Progenitor cell of endocrine pancreas (in vitro differentiated cells): Measurements from ENCODE around the gene GAB2. TPM values are rescaled to one million over a fixed set of nuclear protein-coding genes. Genes with fewer than 3 reads are reported as not detected.

Experiments used
- DNase-seq: peaks from one replicate; pipeline ENCODE4 v3.0.0; 2021; ENCODE audit warnings: low spot score; ENCODE audit not compliant: unreplicated experiment
- H3K27ac Mint-ChIP-seq: 2 replicates; pipeline ENCODE4 v1.8.0; 2021; ENCODE audit warnings: mild to moderate bottlenecking, moderate library complexity, mixed read lengths
- H3K27me3 Mint-ChIP-seq: 2 replicates; pipeline ENCODE4 v1.8.0; 2021; ENCODE audit warnings: mixed read lengths
- H3K36me3 Mint-ChIP-seq: 2 replicates; pipeline ENCODE4 v1.8.0; 2022; ENCODE audit warnings: mixed read lengths; ENCODE audit not compliant: insufficient read depth
- H3K4me1 Mint-ChIP-seq: 2 replicates; pipeline ENCODE4 v1.8.0; 2021; ENCODE audit warnings: low read depth, mixed read lengths
- H3K4me3 Mint-ChIP-seq: 2 replicates; pipeline ENCODE4 v1.8.0; 2021; ENCODE audit warnings: low read depth, mild to moderate bottlenecking, moderate library complexity, mixed read lengths
- H3K9me3 Mint-ChIP-seq: 2 replicates; pipeline ENCODE4 v1.8.0; 2021; ENCODE audit warnings: low read depth, mixed read lengths
- CTCF ChIP-seq: fragments of 200-600 bp; sonication (generic); IDR thresholded peaks from one replicate; pipeline ENCODE4 v1.5.0; 2021; ENCODE audit warnings: antibody characterized with exemption, mild to moderate bottlenecking; ENCODE audit not compliant: unreplicated experiment
- total RNA-seq: library from RNA; stranded (reverse); gene quantifications from 2 replicates; pipeline ENCODE4 v1.2.1, GENCODE V29; 2021

GAB2 gene
- total RNA-seq, 1 donor from 2014 or later = 37.6 TPM

GRCh38 chr11:78406568-78407196 lies 10.9 kb downstream of the GAB2 start:
- H3K27me3 Mint-ChIP-seq = no peaks in the 10 kb centered on the region
- TF ChIP-seq CTCF = no peak
- no peak overlapping the region for H3K27ac Mint-ChIP-seq
- DNase-seq = no peak
- H3K4me3 Mint-ChIP-seq = no peak overlapping the region
- H3K36me3 Mint-ChIP-seq = peaks cover 32% of the 10 kb centered on the region
- no peaks in the 10 kb centered on the region for H3K4me1 Mint-ChIP-seq
- H3K9me3 Mint-ChIP-seq = peaks cover 28% of the 10 kb centered on the region

- H3K4me1 Mint-ChIP-seq = no peaks in the 10 kb centered on the region
- TF ChIP-seq CTCF = no peak
- H3K36me3 Mint-ChIP-seq = peaks cover 29% of the 10 kb centered on the region
- no peak for DNase-seq
- H3K27ac Mint-ChIP-seq = no peak overlapping the region
- H3K9me3 Mint-ChIP-seq = peaks cover 25% of the 10 kb centered on the region
- H3K27me3 Mint-ChIP-seq = no peaks in the 10 kb centered on the region
- no peak overlapping the region for H3K4me3 Mint-ChIP-seq
Observed at GRCh38 chr11:78405805-78406204, 11.8 kb downstream of the GAB2 start.

GRCh38 chr11:78403781-78404180 lies 13.8 kb downstream of the GAB2 start:
- no peak for TF ChIP-seq CTCF
- Mint-ChIP-seq H3K9me3 (peaks cover 18% of the 10 kb centered on the region), H3K36me3 (peaks cover 19% of the 10 kb centered on the region), H3K4me1 (peaks cover 6% of the 10 kb centered on the region), H3K27me3 (no peaks in the 10 kb centered on the region), H3K27ac (no peak overlapping the region), H3K4me3 (no peak overlapping the region)
- no peak for DNase-seq

GRCh38 chr11:78402847-78403246 lies 14.8 kb downstream of the GAB2 start:
- peaks cover 11% of the 10 kb centered on the region for H3K9me3 Mint-ChIP-seq
- no peak overlapping the region for H3K4me3 Mint-ChIP-seq
- no peak for TF ChIP-seq CTCF
- H3K27me3 Mint-ChIP-seq = no peaks in the 10 kb centered on the region
- H3K36me3 Mint-ChIP-seq = peaks cover 13% of the 10 kb centered on the region
- no peak overlapping the region for H3K27ac Mint-ChIP-seq
- no peak for DNase-seq
- H3K4me1 Mint-ChIP-seq = peaks cover 6% of the 10 kb centered on the region

- H3K9me3 Mint-ChIP-seq = no peaks in the 10 kb centered on the region
- no peaks in the 10 kb centered on the region for H3K36me3 Mint-ChIP-seq
- no peak overlapping the region for H3K4me3 Mint-ChIP-seq
- peaks cover 9% of the 10 kb centered on the region for H3K4me1 Mint-ChIP-seq
- no peak overlapping the region for H3K27ac Mint-ChIP-seq
- TF ChIP-seq CTCF = no peak
- DNase-seq = no peak
- no peaks in the 10 kb centered on the region for H3K27me3 Mint-ChIP-seq
Observed at GRCh38 chr11:78400702-78401101, 16.9 kb downstream of the GAB2 start.
